ENCODE measurements around the gene MASP2. TPM values are rescaled to one million over a fixed set of nuclear protein-coding genes. Genes with fewer than 3 reads are reported as not detected.
"Not testable (repeated sequence)": the region's sequence is repeated elsewhere in the genome, so short reads cannot be mapped to it uniquely, and the experiment has no call there.

Gene MASP2
- total and polyA plus RNA-seq, 12 donors: 0.01 TPM; not detected in 11

- WGBS, 2 donors: 91 to 93% methylated on average over 18 of the region's 18 CpGs
- TF ChIP-seq, protein P1, sequence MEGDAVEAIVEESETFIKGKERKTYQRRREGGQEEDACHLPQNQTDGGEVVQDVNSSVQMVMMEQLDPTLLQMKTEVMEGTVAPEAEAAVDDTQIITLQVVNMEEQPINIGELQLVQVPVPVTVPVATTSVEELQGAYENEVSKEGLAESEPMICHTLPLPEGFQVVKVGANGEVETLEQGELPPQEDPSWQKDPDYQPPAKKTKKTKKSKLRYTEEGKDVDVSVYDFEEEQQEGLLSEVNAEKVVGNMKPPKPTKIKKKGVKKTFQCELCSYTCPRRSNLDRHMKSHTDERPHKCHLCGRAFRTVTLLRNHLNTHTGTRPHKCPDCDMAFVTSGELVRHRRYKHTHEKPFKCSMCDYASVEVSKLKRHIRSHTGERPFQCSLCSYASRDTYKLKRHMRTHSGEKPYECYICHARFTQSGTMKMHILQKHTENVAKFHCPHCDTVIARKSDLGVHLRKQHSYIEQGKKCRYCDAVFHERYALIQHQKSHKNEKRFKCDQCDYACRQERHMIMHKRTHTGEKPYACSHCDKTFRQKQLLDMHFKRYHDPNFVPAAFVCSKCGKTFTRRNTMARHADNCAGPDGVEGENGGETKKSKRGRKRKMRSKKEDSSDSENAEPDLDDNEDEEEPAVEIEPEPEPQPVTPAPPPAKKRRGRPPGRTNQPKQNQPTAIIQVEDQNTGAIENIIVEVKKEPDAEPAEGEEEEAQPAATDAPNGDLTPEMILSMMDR (IDR thresholded peaks at IDR 0.05): no peak
- Histone ChIP-seq H3K27ac (no peak overlapping the region), H3K4me3 (no peak overlapping the region), H3K36me3 (peaks cover 0 to 100% (median 75%) of the 10 kb centered on the region in 9 donors), H3K27me3 (no peaks in the 10 kb centered on the region), H3K9me3 (peaks cover 0 to 5% (median 0%) of the 10 kb centered on the region in 11 donors), H3K4me1 (no peaks in the 10 kb centered on the region)
- ATAC-seq (no peak), DNase-seq (no peak)
- intact Hi-C loops (cut with DNase I): no loop called here
These were observed 20.9 kb upstream of the MASP2 start for GRCh38 chr1:11067716-11068599.

GRCh38 chr1:11065796-11066195 is 18.8 kb upstream of the MASP2 start:
- 98% methylated on average over 1 of the region's 1 CpG for WGBS, 2 donors
- intact Hi-C loops (cut with DNase I): no loop called here
- H3K27ac ChIP-seq: no peak overlapping the region
- no peak for ATAC-seq
- H3K4me3 ChIP-seq: no peak overlapping the region
- TF ChIP-seq, protein P1 (IDR thresholded peaks at IDR 0.05): no peak
- H3K4me1 ChIP-seq: peaks cover 0 to 14% (median 7%) of the 10 kb centered on the region in 9 donors
- peaks cover 0 to 5% (median 0%) of the 10 kb centered on the region in 11 donors for H3K9me3 ChIP-seq
- H3K36me3 ChIP-seq: peaks cover 0 to 79% (median 54%) of the 10 kb centered on the region in 9 donors
- DNase-seq: no peak
- H3K27me3 ChIP-seq: no peaks in the 10 kb centered on the region

DNA sequence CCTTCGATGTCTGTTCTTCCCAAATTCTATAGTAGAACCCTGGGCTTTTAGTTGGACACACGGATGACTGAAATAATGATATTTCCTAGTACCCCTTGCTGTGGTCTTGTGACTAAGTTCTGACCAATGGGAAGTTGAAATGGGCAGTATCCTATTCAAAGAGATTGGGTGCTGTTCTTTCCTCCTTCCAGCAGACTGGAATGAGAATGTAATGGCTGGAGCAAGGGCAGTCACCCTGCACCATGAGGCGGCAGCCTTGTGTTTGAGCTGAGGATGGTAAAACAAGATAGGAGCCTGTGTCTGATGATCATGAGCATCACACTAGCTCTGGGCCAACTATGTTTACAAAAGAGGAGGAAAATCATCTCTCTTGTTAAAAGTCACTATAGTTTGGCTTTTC is 17.9 kb upstream of the MASP2 start:
- 97 to 99% methylated on average over 3 of the region's 3 CpGs for WGBS, 2 donors
- Histone ChIP-seq H3K27ac (no peak overlapping the region), H3K4me3 (no peak overlapping the region), H3K4me1 (peaks cover 0 to 18% (median 12%) of the 10 kb centered on the region in 9 donors), H3K9me3 (peaks cover 0 to 5% (median 0%) of the 10 kb centered on the region in 11 donors), H3K36me3 (peaks cover 0 to 71% (median 46%) of the 10 kb centered on the region in 9 donors), H3K27me3 (no peaks in the 10 kb centered on the region)
- TF ChIP-seq, protein P1 (IDR thresholded peaks at IDR 0.05): no peak
- ATAC-seq (no peak), DNase-seq (no peak)
- intact Hi-C loops (cut with DNase I): no loop called here

- H3K36me3 ChIP-seq: peaks cover 0 to 61% (median 37%) of the 10 kb centered on the region in 9 donors
These were observed 17.0 kb upstream of the MASP2 start for GRCh38 chr1:11063937-11064537.

More at GRCh38 chr1:11063937-11064537, 17.0 kb upstream of the MASP2 start:
- ATAC-seq; intact Hi-C loops (cut with DNase I); H3K27me3 ChIP-seq; H3K4me3 ChIP-seq; DNase-seq; H3K9me3 ChIP-seq; H3K27ac ChIP-seq: not testable (repeated sequence)
- peaks cover 2 to 23% (median 16%) of the 10 kb centered on the region in 9 donors for H3K4me1 ChIP-seq
- WGBS, 2 donors: 89 to 90% methylated on average over 18 of the region's 18 CpGs

Measured in heart right ventricle (tissue), 16 donors.